Osteocyte (in vitro differentiated cells): Measurements from ENCODE around the gene CACNA2D3. TPM values are rescaled to one million over a fixed set of nuclear protein-coding genes. Genes with fewer than 3 reads are reported as not detected.

ENCODE experiments used
- DNase-seq: peaks from one replicate; pipeline ENCODE4 v3.0.0; 2021; ENCODE audit warnings: mixed read lengths; ENCODE audit not compliant: unreplicated experiment; ENCODE audit errors: extremely low spot score
- H3K27ac Mint-ChIP-seq: one replicate; pipeline ENCODE4 v1.8.0; 2021; ENCODE audit warnings: mild to moderate bottlenecking, mixed read lengths; ENCODE audit not compliant: unreplicated experiment
- H3K27me3 Mint-ChIP-seq: one replicate; pipeline ENCODE4 v1.8.0; 2021; ENCODE audit warnings: mixed read lengths; ENCODE audit not compliant: unreplicated experiment
- H3K36me3 Mint-ChIP-seq: one replicate; pipeline ENCODE4 v1.8.0; 2021; ENCODE audit warnings: mixed read lengths; ENCODE audit not compliant: unreplicated experiment
- H3K4me1 Mint-ChIP-seq: one replicate; pipeline ENCODE4 v1.8.0; 2021; ENCODE audit warnings: mixed read lengths; ENCODE audit not compliant: unreplicated experiment
- H3K4me3 Mint-ChIP-seq: one replicate; pipeline ENCODE4 v1.8.0; 2021; ENCODE audit warnings: mild to moderate bottlenecking, moderate library complexity, mixed read lengths; ENCODE audit not compliant: unreplicated experiment
- H3K9me3 Mint-ChIP-seq: one replicate; pipeline ENCODE4 v1.8.0; 2021; ENCODE audit warnings: mixed read lengths; ENCODE audit not compliant: unreplicated experiment
- CTCF ChIP-seq: fragments of 200-600 bp; sonication (generic); IDR thresholded peaks from 2 replicates; pipeline ENCODE4 v1.5.0; 2021; ENCODE audit warnings: antibody characterized with exemption, mild to moderate bottlenecking, moderate library complexity
- total RNA-seq: library from RNA; stranded (reverse); gene quantifications from 2 replicates; pipeline ENCODE4 v1.2.1, GENCODE V29; 2021

Gene CACNA2D3
- total RNA-seq, 1 donor from 2014 or later = 0.46 TPM

DNA sequence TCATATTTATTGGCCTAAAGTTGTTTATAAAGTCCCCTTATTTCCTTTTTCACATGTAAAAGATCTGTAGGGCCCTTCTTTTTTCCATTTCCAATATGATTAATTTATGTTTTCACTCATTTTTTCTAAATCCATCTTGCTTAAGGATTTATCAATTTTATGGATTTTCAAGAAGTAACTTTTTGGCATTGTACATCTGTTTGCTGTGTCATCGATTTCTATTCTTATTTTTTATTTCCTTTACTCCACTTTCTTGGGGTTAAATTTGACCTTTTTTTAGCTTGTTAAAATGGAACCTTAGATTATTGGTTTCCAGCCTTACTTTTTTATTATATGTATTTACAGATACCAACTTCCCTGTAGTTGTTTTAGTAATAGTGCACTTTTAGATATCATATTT is 597.6 kb downstream of the CACNA2D3 start:
- Mint-ChIP-seq H3K4me1 (no peaks in the 10 kb centered on the region), H3K27me3 (no peaks in the 10 kb centered on the region), H3K4me3 (no peak overlapping the region), H3K27ac (no peak overlapping the region), H3K9me3 (no peaks in the 10 kb centered on the region), H3K36me3 (no peaks in the 10 kb centered on the region)
- no peak for TF ChIP-seq CTCF
- DNase-seq = no peak

DNA sequence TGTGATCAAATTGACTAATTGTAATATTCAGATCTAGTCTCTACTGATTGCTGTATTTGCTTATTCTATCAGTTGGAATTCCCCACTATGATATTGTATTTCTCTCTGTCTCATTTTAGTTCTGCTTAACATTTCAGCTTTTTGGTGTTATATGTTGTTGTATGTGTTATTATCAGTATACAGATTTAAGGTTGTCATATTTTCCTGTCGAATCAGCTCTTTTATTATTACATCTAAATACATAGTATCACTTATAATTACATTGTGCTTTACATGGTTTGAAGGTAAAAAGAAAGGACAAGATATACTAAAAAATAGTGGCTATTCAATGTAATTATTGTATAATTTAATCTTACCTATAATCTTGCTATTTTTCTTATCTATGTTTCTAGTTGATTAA is 598.3 kb downstream of the CACNA2D3 start:
- TF ChIP-seq CTCF = no peak
- Mint-ChIP-seq H3K36me3 (no peaks in the 10 kb centered on the region), H3K27ac (no peak overlapping the region), H3K27me3 (no peaks in the 10 kb centered on the region), H3K4me1 (no peaks in the 10 kb centered on the region), H3K9me3 (no peaks in the 10 kb centered on the region), H3K4me3 (no peak overlapping the region)
- no peak for DNase-seq

GRCh38 chr3:54731732-54732445 is 609.5 kb downstream of the CACNA2D3 start:
- no peak overlapping the region for H3K27ac Mint-ChIP-seq
- no peaks in the 10 kb centered on the region for H3K36me3 Mint-ChIP-seq
- no peak for DNase-seq
- TF ChIP-seq CTCF = no peak
- H3K4me3 Mint-ChIP-seq = no peak overlapping the region
- H3K27me3 Mint-ChIP-seq = no peaks in the 10 kb centered on the region
- peaks cover 17% of the 10 kb centered on the region for H3K9me3 Mint-ChIP-seq
- H3K4me1 Mint-ChIP-seq = no peaks in the 10 kb centered on the region

DNA sequence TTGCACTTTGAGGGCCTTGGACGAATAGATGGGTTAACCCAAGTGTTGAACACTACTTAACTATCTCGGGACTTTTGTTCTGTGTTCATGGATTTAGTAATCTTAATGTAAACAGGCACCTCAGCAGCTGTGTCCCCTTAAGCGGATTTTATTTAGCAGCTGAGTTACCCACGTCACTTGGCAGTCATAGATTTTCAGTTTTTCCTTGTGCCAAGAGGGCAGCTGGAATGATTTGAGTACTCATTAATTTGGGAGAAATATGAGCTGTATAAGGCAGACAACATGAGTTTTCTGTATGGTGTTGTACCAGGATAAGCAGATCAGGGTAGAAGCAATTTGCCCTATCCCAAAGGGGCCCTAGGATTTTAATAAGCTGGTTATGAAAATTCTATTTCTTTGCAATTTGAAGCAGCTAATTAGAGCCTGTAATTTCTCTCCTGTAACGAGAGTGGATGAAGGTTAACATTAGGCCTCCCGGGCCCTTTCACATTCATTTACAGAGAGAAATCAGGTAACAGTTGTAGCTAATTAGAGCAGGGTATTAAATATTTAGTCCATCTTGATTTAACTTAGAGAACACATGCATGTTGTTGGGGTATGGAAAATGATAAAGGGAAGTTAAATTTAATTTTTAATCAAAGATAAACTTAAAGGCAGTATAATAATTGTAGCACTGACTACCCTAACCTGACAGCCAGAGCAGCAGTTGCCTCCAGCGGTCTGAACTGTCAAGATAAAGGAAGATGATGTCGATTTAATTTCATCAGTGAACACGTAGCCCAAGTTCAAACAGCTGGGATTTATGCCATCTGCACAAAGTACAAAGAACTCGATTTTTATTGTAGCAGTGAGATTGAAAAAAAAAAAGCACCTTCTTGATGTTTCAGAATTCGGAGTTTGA is 611.0 kb downstream of the CACNA2D3 start:
- H3K9me3 Mint-ChIP-seq = peaks cover 7% of the 10 kb centered on the region
- H3K27ac Mint-ChIP-seq = no peak overlapping the region
- H3K36me3 Mint-ChIP-seq = no peaks in the 10 kb centered on the region
- no peaks in the 10 kb centered on the region for H3K27me3 Mint-ChIP-seq
- H3K4me1 Mint-ChIP-seq = no peaks in the 10 kb centered on the region
- no peak for TF ChIP-seq CTCF
- DNase-seq = no peak
- no peak overlapping the region for H3K4me3 Mint-ChIP-seq

- Mint-ChIP-seq H3K4me3 (no peak overlapping the region), H3K9me3 (no peaks in the 10 kb centered on the region), H3K27ac (no peak overlapping the region), H3K27me3 (no peaks in the 10 kb centered on the region), H3K36me3 (no peaks in the 10 kb centered on the region), H3K4me1 (no peaks in the 10 kb centered on the region)
- DNase-seq = no peak
- TF ChIP-seq CTCF = no peak
Observed at GRCh38 chr3:54736459-54736858, 614.1 kb downstream of the CACNA2D3 start.
